Chondrocyte (in vitro differentiated cells): ENCODE measurements around the gene CLTCL1. TPM values are rescaled to one million over a fixed set of nuclear protein-coding genes. Genes with fewer than 3 reads are reported as not detected.

Experiments
- DNase-seq: peaks from one replicate; pipeline ENCODE4 v3.0.0; 2021; ENCODE audit warnings: mixed read lengths, low spot score
- H3K27ac Mint-ChIP-seq: one replicate; pipeline ENCODE4 v1.8.0; 2021; ENCODE audit warnings: mild to moderate bottlenecking, moderate library complexity, mixed read lengths; ENCODE audit not compliant: unreplicated experiment
- H3K27me3 Mint-ChIP-seq: 2 replicates; pipeline ENCODE4 v1.8.0; 2021; ENCODE audit warnings: low read depth, mixed read lengths
- H3K36me3 Mint-ChIP-seq: 2 replicates; pipeline ENCODE4 v1.8.0; 2021; ENCODE audit warnings: low read depth, mixed read lengths
- H3K4me1 Mint-ChIP-seq: 2 replicates; pipeline ENCODE4 v1.8.0; 2021; ENCODE audit warnings: low read depth, mild to moderate bottlenecking, mixed read lengths
- H3K4me3 Mint-ChIP-seq: one replicate; pipeline ENCODE4 v1.8.0; 2021; ENCODE audit warnings: mild to moderate bottlenecking, moderate library complexity, mixed read lengths; ENCODE audit not compliant: unreplicated experiment
- H3K9me3 Mint-ChIP-seq: 2 replicates; pipeline ENCODE4 v1.8.0; 2021; ENCODE audit warnings: low read depth, mixed read lengths
- total RNA-seq: library from RNA; stranded (reverse); gene quantifications from 3 replicates; pipeline ENCODE4 v1.2.1, GENCODE V29; 2021
- TF ChIP-seq, protein P1 (sequence below): fragments of 200-600 bp; sonication (generic); IDR thresholded peaks from 2 replicates; pipeline ENCODE4 v1.5.0; 2021; ENCODE audit warnings: antibody characterized with exemption, mild to moderate bottlenecking, moderate library complexity

CLTCL1 gene
- total RNA-seq, 1 donor from 2014 or later, result 24.2 TPM

DNA sequence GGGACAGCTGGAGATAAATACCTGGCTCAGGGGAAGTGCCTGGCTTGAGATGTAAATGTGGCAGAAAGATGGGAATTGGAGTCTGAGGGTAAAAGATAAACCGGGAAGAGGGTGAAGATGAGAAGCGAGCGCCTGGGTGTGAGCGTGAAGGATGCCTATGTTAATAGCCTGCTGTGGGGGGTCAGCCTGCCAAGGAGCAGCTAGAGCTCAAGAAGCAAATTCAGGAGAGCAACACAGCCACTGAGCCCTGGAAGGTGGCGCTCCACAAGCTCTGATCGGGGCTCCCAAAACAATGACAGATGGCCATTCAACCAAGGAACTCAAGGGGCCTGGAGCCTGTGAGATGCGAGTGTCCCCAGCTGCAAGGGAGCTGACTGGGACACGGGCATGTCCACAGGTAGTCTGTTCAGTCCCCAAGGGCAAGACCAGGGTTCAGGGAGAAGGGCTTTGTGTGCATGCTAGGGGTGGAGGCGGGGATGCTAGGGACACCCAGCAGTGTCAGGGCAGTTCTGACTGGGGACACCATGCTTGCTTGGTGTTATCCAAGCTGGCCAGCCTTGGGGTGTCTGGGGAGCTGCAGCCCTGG, 144.2 kb downstream of the CLTCL1 start:
- TF ChIP-seq, protein P1, sequence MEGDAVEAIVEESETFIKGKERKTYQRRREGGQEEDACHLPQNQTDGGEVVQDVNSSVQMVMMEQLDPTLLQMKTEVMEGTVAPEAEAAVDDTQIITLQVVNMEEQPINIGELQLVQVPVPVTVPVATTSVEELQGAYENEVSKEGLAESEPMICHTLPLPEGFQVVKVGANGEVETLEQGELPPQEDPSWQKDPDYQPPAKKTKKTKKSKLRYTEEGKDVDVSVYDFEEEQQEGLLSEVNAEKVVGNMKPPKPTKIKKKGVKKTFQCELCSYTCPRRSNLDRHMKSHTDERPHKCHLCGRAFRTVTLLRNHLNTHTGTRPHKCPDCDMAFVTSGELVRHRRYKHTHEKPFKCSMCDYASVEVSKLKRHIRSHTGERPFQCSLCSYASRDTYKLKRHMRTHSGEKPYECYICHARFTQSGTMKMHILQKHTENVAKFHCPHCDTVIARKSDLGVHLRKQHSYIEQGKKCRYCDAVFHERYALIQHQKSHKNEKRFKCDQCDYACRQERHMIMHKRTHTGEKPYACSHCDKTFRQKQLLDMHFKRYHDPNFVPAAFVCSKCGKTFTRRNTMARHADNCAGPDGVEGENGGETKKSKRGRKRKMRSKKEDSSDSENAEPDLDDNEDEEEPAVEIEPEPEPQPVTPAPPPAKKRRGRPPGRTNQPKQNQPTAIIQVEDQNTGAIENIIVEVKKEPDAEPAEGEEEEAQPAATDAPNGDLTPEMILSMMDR, result no peak
- peaks cover 11% of the 10 kb centered on the region for H3K36me3 Mint-ChIP-seq
- H3K4me3 Mint-ChIP-seq, result no peak overlapping the region
- peaks cover 28% of the 10 kb centered on the region for H3K27me3 Mint-ChIP-seq
- no peak for DNase-seq
- no peak overlapping the region for H3K27ac Mint-ChIP-seq
- peaks cover 4% of the 10 kb centered on the region for H3K9me3 Mint-ChIP-seq
- peaks cover 26% of the 10 kb centered on the region for H3K4me1 Mint-ChIP-seq

DNA sequence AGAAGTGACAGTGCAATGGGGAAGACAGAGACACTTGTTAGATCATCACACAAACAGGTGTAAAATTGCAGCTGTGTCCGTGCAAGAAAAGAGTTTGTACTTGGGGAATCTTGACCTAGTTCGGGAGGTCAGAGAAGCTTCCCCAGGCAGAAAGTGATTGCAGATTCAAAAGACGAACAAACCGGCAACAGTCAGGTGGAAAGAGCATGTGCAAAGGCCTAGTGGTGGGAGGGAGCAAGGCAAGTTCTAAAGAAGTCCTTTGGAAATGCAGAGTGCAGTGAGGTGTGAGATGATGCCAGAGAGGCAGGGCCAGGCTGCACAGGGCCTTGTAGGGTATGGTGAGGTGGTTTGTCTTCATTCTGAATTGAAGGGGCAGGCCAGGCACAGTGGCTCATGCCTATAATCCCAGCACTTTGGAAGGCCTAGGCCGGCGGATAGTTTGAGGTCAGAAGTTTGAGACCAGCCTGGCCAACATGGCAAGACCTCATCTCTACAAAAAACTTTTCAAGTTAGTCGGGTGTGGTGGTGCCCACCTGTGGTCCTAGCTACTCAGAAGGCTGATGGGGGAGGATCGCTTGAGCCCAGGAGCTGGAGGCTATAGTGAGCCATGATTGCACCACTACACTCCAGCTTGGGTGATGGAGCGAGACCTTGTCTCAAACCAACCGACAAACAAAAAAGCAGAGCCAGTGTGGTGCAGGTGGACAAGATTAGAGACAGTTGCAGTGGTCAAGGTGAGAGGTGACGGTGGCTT, 145.1 kb downstream of the CLTCL1 start:
- no peak overlapping the region for H3K4me3 Mint-ChIP-seq
- H3K4me1 Mint-ChIP-seq, result peaks cover 26% of the 10 kb centered on the region
- peaks cover 20% of the 10 kb centered on the region for H3K27me3 Mint-ChIP-seq
- no peak for DNase-seq
- H3K36me3 Mint-ChIP-seq, result peaks cover 12% of the 10 kb centered on the region
- TF ChIP-seq, protein P1, result no peak
- no peaks in the 10 kb centered on the region for H3K9me3 Mint-ChIP-seq
- H3K27ac Mint-ChIP-seq, result no peak overlapping the region

DNA sequence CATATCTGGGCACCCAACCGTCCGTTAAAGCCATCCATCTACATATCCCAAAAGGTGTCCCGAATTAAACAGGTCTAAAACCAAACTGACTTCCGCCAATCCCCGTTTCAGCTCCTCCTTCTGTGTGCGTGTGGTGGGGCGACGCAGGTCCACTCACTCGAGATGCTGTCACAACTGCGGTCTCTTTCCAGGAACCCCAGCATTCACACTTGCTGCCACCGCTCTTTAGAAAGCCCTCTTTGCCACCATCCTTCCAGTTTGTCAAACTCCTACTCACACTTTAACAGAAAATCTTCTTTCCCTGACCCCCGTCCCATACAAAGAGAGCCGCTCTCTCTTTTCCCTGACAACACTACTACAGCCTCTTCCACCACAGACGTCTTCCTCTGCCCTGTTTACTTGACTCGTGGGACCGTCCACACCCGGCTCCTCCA, 147.5 kb downstream of the CLTCL1 start:
- H3K9me3 Mint-ChIP-seq, result no peaks in the 10 kb centered on the region
- H3K36me3 Mint-ChIP-seq, result peaks cover 9% of the 10 kb centered on the region
- TF ChIP-seq, protein P1, result no peak
- peak overlapping the region; percentile 96 for H3K27ac Mint-ChIP-seq
- peak overlapping the region; percentile 99 for H3K4me3 Mint-ChIP-seq
- DNase-seq, result no peak
- peaks cover 21% of the 10 kb centered on the region for H3K4me1 Mint-ChIP-seq
- H3K27me3 Mint-ChIP-seq, result peaks cover 10% of the 10 kb centered on the region

DNA sequence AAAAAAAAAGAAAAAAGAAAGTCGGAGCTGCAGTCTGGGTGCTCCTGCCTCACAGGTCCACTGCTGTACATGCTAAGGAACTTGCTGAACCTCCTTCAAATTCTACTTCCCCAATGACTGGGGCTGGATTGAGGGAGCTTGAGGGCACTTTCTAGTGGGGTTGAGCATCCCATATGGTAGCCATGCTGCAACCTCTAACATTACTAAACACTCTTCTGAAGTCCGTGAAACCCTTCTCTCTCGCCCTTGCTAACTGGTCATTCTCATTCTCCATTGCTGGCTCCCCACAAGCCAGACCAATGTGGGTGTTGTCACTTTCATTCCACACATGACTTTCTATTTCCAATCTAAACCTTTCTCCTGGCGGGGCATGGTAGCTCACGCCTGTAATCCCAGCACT, 148.3 kb downstream of the CLTCL1 start:
- Mint-ChIP-seq H3K27me3 (peaks cover 8% of the 10 kb centered on the region), H3K9me3 (no peaks in the 10 kb centered on the region), H3K4me1 (peaks cover 21% of the 10 kb centered on the region), H3K4me3 (peak overlapping the region; percentile 99), H3K36me3 (peaks cover 13% of the 10 kb centered on the region), H3K27ac (no peak overlapping the region)
- TF ChIP-seq, protein P1, result no peak
- DNase-seq, result no peak

DNA sequence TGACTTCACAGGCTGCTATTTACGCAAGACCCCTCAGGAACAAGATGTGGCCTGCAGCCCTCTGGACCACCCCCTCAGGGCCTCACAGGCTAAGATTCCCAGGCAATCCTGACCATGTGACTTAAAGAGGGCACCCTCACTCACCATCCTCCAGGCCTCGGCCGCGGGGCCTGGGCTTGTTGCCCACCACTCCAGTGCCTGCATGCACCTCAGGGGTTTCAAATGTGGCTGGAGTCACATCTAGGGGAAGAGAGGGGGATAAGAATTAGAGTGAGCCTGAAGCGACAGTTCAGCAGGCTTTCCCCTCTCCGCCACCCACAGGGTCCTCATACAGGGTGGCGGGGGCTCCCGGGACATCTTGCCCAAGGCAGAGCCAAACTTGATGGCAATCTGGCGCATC, 149.1 kb downstream of the CLTCL1 start:
- DNase-seq, result no peak
- H3K4me3 Mint-ChIP-seq, result peak overlapping the region; percentile 9
- TF ChIP-seq, protein P1, result no peak
- no peak overlapping the region for H3K27ac Mint-ChIP-seq
- H3K4me1 Mint-ChIP-seq, result peaks cover 21% of the 10 kb centered on the region
- H3K27me3 Mint-ChIP-seq, result peaks cover 4% of the 10 kb centered on the region
- H3K9me3 Mint-ChIP-seq, result no peaks in the 10 kb centered on the region
- peaks cover 13% of the 10 kb centered on the region for H3K36me3 Mint-ChIP-seq
